Measurements from ENCODE around the gene XPR1. TPM values are rescaled to one million over a fixed set of nuclear protein-coding genes. Genes with fewer than 3 reads are reported as not detected.

The XPR1 gene
- total and polyA plus RNA-seq, 2 of the 8 experiments (the other 6 are each of a cell fraction or from before 2014, with no cell fraction given): 28.6 to 43.9 TPM

DNA sequence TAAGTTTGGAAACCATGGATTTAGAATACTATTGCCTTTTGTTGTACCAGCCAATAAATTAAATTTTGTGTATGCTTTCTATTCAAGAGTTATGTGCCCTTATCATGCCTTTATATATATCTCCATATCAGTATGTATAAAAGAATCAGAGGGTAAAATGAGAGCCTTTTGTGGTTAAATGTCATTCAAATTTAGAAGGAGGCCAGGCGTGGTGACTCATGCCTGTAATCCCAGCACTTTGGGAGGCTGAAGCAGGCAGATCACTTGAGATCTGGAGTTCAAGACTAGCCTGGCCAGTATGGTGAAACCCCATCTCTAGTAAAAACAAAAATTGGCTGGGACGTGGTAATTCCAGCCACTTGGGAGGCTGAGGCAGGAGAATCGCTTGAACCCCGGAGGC is 88.9 kb downstream of the XPR1 start:
- no peak overlapping the region for H3K4ac ChIP-seq (replicated peaks; ENCODE audit: insufficient read length, low read depth, low read length)
- H3K18ac ChIP-seq (ENCODE audit: extremely low read depth, low read length): no peak overlapping the region
- no peaks in the 10 kb centered on the region for H3K4me1 ChIP-seq (replicated peaks in 1 of 4; ENCODE audit: control insufficient read depth in 3 of 4, insufficient read depth in 4 of 4, low read length in 3 of 4)
- no peaks in the 10 kb centered on the region for H3K79me1 ChIP-seq (ENCODE audit: low read depth, low read length)
- H4K8ac ChIP-seq (ENCODE audit: extremely low read depth, insufficient read depth, low read length): no peak overlapping the region
- DNase-seq (ENCODE audit: low read depth in 1 of 2, low spot score in 2 of 2) (no peak), FAIRE-seq (no peak)
- WGBS, 2 experiments (ENCODE audit: extremely low coverage in 1 of 2, insufficient coverage in 1 of 2, insufficient read length in 1 of 2, insufficient replicate concordance in 2 of 2, low coverage in 1 of 2, low lambda C conversion rate in 2 of 2, missing lambda C conversion rate in 1 of 2): 83% methylated on average over 4 of the region's 4 CpGs; no CpG with 5 or more reads in 1 of the 2 experiments
- H2AK5ac ChIP-seq (ENCODE audit: low read depth, low read length): no peak overlapping the region
- H3K27ac ChIP-seq (ENCODE audit: low read depth, low read length): no peak overlapping the region
- peaks cover 0 to 5% of the 10 kb centered on the region in 2 experiments; a peak in 1 of 4 replicates for H3K79me2 ChIP-seq (ENCODE audit: control insufficient read depth in 1 of 2, insufficient read depth in 2 of 2, low read length in 2 of 2)
- no peak overlapping the region for H2BK120ac ChIP-seq (replicated peaks; ENCODE audit: low read depth, low read length)
- no peaks in the 10 kb centered on the region for H3K36me3 ChIP-seq (ENCODE audit: control insufficient read depth in 2 of 4, insufficient read depth in 4 of 4, low read length in 3 of 4)
- TF ChIP-seq SUZ12 (IDR thresholded peaks at IDR 0.05; ENCODE audit: low read length): no peak
- peak; percentile 36; the same call in 1 of the 2 replicates for TF ChIP-seq JUND (IDR thresholded peaks at IDR 0.05; ENCODE audit: low read length)
- TF ChIP-seq RFX5 (IDR thresholded peaks at IDR 0.05; ENCODE audit: borderline replicate concordance, low read depth, low read length): no peak
- no peak for TF ChIP-seq YY1 (IDR thresholded peaks at IDR 0.05; ENCODE audit: low read depth, low read length)
- H3K9me3 ChIP-seq (ENCODE audit: insufficient read depth in 2 of 2, low read depth in 1 of 2, low read length in 1 of 2): no peaks in the 10 kb centered on the region
- no peak overlapping the region for H4K91ac ChIP-seq (replicated peaks; ENCODE audit: insufficient read length, low read length)
- no peaks in the 10 kb centered on the region for H3K27me3 ChIP-seq (replicated peaks in 1 of 4; ENCODE audit: control insufficient read depth in 3 of 4, extremely low read depth in 1 of 4, insufficient read depth in 3 of 4, low read length in 3 of 4)
- H3K14ac ChIP-seq (ENCODE audit: insufficient read length): no peak overlapping the region
- H2AFZ ChIP-seq (ENCODE audit: low read length): no peak overlapping the region
- H2BK5ac ChIP-seq (ENCODE audit: low read depth, low read length): no peak overlapping the region
- H3K23me2 ChIP-seq (ENCODE audit: low read depth, low read length): no peaks in the 10 kb centered on the region
- H4K5ac ChIP-seq (ENCODE audit: insufficient read length, low read depth, low read length): no peak overlapping the region
- H3K23ac ChIP-seq (ENCODE audit: insufficient read length): no peak overlapping the region
- no peak overlapping the region for H3K4me3 ChIP-seq (ENCODE audit: extremely low read depth in 1 of 4, insufficient read depth in 2 of 4, low read depth in 3 of 4, low read length in 4 of 4)
- H2BK20ac ChIP-seq (ENCODE audit: low read length): no peak overlapping the region
- CTCF ChIA-PET (ENCODE audit: partially characterized antibody): no interaction called here
- POLR2A ChIA-PET (ENCODE audit: partially characterized antibody): no interaction called here
- no peaks in the 10 kb centered on the region for H4K20me1 ChIP-seq (replicated peaks in 1 of 2; ENCODE audit: control insufficient read depth in 1 of 2, insufficient read depth in 2 of 2, low read length in 2 of 2)
- H3K4me2 ChIP-seq (ENCODE audit: insufficient read depth in 1 of 2, low read depth in 2 of 2, low read length in 2 of 2): no peak overlapping the region
- H3K9ac ChIP-seq (replicated peaks in 1 of 4; ENCODE audit: extremely low read depth in 1 of 4, low read depth in 3 of 4, low read length in 3 of 4): no peak overlapping the region
- no peak overlapping the region for H2BK15ac ChIP-seq (ENCODE audit: low read length)
- H3K56ac ChIP-seq (replicated peaks; ENCODE audit: insufficient read length, low read depth, low read length): no peak overlapping the region
- H2BK12ac ChIP-seq (ENCODE audit: low read depth, low read length): no peak overlapping the region

All from H1 (cell line).